SK-N-SH (cell line): ENCODE measurements around the gene GPR22.

Experiments used
- CHD2 ChIP-seq: fragments of 150-350 bp; IDR thresholded peaks from 2 replicates; pipeline ENCODE4 v1.6.1; 2018; ENCODE audit warnings: low read length; ENCODE audit not compliant: partially characterized antibody
- EP300 ChIP-seq, 2 experiments: IDR thresholded peaks; 2 replicates each; pipeline versions ENCODE4 v1.4.0 to v1.6.1; 2012; ENCODE audit warnings: borderline replicate concordance in 1 of 2, low read depth in 1 of 2, low read length in 1 of 2
- EZH2phosphoT487 ChIP-seq: fragments of 200-600 bp; sonication (generic); IDR thresholded peaks from 2 replicates; pipeline ENCODE4 v1.6.1; 2017; ENCODE audit warnings: low read depth, mixed run types, mild to moderate bottlenecking, antibody characterized with exemption, moderate library complexity, borderline replicate concordance
- FOSL2 ChIP-seq: IDR thresholded peaks from 2 replicates; pipeline ENCODE4 v1.4.0; 2012; ENCODE audit warnings: low read depth, mild to moderate bottlenecking, moderate library complexity, borderline replicate concordance
- MXI1 ChIP-seq: IDR thresholded peaks from 2 replicates; pipeline ENCODE4 v1.6.1; 2012; ENCODE audit warnings: mild to moderate bottlenecking, low read depth, low read length, improper control_type of control experiment
- POLR2AphosphoS5 ChIP-seq: IDR thresholded peaks from 2 replicates; pipeline ENCODE4 v1.6.1; 2012; ENCODE audit warnings: low read depth, low read length
- RAD21 ChIP-seq: IDR thresholded peaks from 2 replicates; pipeline ENCODE4 v1.6.1; 2012; ENCODE audit warnings: mild to moderate bottlenecking, low read length
- RXRA ChIP-seq: IDR thresholded peaks from 2 replicates; pipeline ENCODE4 v1.4.0; 2012; ENCODE audit warnings: low read depth, mild to moderate bottlenecking, borderline replicate concordance
- SMC3 ChIP-seq: IDR thresholded peaks from 2 replicates; pipeline ENCODE4 v1.6.1; 2012; ENCODE audit warnings: low read depth, low read length, improper control_type of control experiment
- YY1 ChIP-seq: IDR thresholded peaks from 2 replicates; pipeline ENCODE4 v1.4.0; 2012; ENCODE audit warnings: low read depth, mild to moderate bottlenecking
- TF ChIP-seq, protein P1 (sequence below): IDR thresholded peaks from 2 replicates; pipeline ENCODE4 v1.4.0; 2012; ENCODE audit warnings: low read depth, borderline replicate concordance
- TF ChIP-seq, protein P2 (sequence below): fragments of 200-600 bp; sonication (generic); IDR thresholded peaks from 2 replicates; pipeline ENCODE4 v1.6.1; 2017; ENCODE audit warnings: antibody characterized with exemption, mild to moderate bottlenecking, moderate library complexity
- TF ChIP-seq, protein P3 (sequence below): IDR thresholded peaks from 2 replicates; pipeline ENCODE4 v1.6.1; 2012; ENCODE audit warnings: mild to moderate bottlenecking, low read depth, low read length, moderate library complexity

DNA sequence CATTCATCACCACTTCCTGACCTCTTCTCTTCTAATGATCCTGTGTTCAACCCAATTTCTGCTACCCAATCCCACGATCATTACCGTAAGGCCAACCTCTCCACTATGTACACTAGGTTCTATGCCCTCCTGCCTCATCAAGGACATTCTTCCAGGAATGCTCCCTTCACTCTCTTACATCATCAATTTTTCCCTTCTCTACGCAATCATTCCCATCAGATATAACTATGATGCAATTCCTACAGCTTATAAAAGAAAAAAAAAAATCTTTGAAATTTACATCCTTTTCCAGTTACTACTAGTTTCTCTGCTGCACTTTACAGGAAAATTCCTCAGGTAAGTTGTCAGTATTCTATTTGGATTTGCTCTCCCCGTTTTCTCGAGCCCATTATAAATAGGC, 30.8 kb upstream of the GPR22 start:
- TF ChIP-seq, protein P1, sequence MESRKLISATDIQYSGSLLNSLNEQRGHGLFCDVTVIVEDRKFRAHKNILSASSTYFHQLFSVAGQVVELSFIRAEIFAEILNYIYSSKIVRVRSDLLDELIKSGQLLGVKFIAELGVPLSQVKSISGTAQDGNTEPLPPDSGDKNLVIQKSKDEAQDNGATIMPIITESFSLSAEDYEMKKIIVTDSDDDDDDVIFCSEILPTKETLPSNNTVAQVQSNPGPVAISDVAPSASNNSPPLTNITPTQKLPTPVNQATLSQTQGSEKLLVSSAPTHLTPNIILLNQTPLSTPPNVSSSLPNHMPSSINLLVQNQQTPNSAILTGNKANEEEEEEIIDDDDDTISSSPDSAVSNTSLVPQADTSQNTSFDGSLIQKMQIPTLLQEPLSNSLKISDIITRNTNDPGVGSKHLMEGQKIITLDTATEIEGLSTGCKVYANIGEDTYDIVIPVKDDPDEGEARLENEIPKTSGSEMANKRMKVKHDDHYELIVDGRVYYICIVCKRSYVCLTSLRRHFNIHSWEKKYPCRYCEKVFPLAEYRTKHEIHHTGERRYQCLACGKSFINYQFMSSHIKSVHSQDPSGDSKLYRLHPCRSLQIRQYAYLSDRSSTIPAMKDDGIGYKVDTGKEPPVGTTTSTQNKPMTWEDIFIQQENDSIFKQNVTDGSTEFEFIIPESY, result no peak
- no peak for TF ChIP-seq SMC3
- TF ChIP-seq MXI1, result no peak
- TF ChIP-seq EZH2phosphoT487, result no peak
- TF ChIP-seq, protein P2, sequence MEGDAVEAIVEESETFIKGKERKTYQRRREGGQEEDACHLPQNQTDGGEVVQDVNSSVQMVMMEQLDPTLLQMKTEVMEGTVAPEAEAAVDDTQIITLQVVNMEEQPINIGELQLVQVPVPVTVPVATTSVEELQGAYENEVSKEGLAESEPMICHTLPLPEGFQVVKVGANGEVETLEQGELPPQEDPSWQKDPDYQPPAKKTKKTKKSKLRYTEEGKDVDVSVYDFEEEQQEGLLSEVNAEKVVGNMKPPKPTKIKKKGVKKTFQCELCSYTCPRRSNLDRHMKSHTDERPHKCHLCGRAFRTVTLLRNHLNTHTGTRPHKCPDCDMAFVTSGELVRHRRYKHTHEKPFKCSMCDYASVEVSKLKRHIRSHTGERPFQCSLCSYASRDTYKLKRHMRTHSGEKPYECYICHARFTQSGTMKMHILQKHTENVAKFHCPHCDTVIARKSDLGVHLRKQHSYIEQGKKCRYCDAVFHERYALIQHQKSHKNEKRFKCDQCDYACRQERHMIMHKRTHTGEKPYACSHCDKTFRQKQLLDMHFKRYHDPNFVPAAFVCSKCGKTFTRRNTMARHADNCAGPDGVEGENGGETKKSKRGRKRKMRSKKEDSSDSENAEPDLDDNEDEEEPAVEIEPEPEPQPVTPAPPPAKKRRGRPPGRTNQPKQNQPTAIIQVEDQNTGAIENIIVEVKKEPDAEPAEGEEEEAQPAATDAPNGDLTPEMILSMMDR, result no peak
- no peak for TF ChIP-seq FOSL2
- no peak for TF ChIP-seq RAD21
- TF ChIP-seq EP300 (IDR thresholded peaks at IDR 0.05; ENCODE audit: borderline replicate concordance in 1 of 2, low read depth in 1 of 2, low read length in 1 of 2), result no peak
- TF ChIP-seq POLR2AphosphoS5, result no peak
- TF ChIP-seq RXRA, result no peak
- no peak for TF ChIP-seq YY1
- no peak for TF ChIP-seq CHD2
- TF ChIP-seq, protein P3, sequence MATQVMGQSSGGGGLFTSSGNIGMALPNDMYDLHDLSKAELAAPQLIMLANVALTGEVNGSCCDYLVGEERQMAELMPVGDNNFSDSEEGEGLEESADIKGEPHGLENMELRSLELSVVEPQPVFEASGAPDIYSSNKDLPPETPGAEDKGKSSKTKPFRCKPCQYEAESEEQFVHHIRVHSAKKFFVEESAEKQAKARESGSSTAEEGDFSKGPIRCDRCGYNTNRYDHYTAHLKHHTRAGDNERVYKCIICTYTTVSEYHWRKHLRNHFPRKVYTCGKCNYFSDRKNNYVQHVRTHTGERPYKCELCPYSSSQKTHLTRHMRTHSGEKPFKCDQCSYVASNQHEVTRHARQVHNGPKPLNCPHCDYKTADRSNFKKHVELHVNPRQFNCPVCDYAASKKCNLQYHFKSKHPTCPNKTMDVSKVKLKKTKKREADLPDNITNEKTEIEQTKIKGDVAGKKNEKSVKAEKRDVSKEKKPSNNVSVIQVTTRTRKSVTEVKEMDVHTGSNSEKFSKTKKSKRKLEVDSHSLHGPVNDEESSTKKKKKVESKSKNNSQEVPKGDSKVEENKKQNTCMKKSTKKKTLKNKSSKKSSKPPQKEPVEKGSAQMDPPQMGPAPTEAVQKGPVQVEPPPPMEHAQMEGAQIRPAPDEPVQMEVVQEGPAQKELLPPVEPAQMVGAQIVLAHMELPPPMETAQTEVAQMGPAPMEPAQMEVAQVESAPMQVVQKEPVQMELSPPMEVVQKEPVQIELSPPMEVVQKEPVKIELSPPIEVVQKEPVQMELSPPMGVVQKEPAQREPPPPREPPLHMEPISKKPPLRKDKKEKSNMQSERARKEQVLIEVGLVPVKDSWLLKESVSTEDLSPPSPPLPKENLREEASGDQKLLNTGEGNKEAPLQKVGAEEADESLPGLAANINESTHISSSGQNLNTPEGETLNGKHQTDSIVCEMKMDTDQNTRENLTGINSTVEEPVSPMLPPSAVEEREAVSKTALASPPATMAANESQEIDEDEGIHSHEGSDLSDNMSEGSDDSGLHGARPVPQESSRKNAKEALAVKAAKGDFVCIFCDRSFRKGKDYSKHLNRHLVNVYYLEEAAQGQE, result no peak
